ENCODE data around the gene SLC2A4RG. TPM values are rescaled to one million over a fixed set of nuclear protein-coding genes. Genes with fewer than 3 reads are reported as not detected.

Gene SLC2A4RG
- total and polyA plus RNA-seq, 2 of the 13 experiments (the other 11 are each of a cell fraction or from before 2014, with no cell fraction given), result 91.4 to 95.9 TPM

- TF ChIP-seq ZNF704 (CRISPR knock-in tag; IDR thresholded peaks at IDR 0.05; ENCODE audit: borderline replicate concordance), result peak; percentile 99
- TF ChIP-seq SRSF4 (IDR thresholded peaks at IDR 0.05; ENCODE audit: low read depth, low read length, poor library complexity, severe bottlenecking), result no peak
- TF ChIP-seq ZNF614 (CRISPR knock-in tag; IDR thresholded peaks at IDR 0.05; ENCODE audit: borderline replicate concordance), result peak; percentile 49; the same call in 1 of the 2 replicates
- peak; percentile 94 for TF ChIP-seq MXD1 (CRISPR knock-in tag; IDR thresholded peaks at IDR 0.05)
- peak; percentile 61 for TF ChIP-seq EED (CRISPR knock-in tag; IDR thresholded peaks at IDR 0.05)
- peak; percentile 97 for TF ChIP-seq RXRB (CRISPR knock-in tag; IDR thresholded peaks at IDR 0.05; ENCODE audit: borderline replicate concordance)
- TF ChIP-seq CREM (IDR thresholded peaks at IDR 0.05), result no peak; the same call in 1 of the 2 replicates
- TF ChIP-seq CREM (CRISPR knock-in tag; IDR thresholded peaks at IDR 0.05), result no peak
- TF ChIP-seq SMAD1 (CRISPR knock-in tag; IDR thresholded peaks at IDR 0.05; ENCODE audit: borderline replicate concordance, low read depth), result peak; percentile 96; the same call in 1 of the 2 replicates
- peak; percentile 93 for TF ChIP-seq MXD4 (CRISPR knock-in tag; IDR thresholded peaks at IDR 0.05)
- TF ChIP-seq SAFB2 (CRISPR knock-in tag; IDR thresholded peaks at IDR 0.05; ENCODE audit: borderline replicate concordance, low read depth), result peak; percentile 93
- peak; percentile 69 for TF ChIP-seq POLR2AphosphoS5 (IDR thresholded peaks at IDR 0.05; ENCODE audit: low read depth, low read length)
- TF ChIP-seq ZFP62 (CRISPR knock-in tag; IDR thresholded peaks at IDR 0.05), result peak; percentile 100
- peak; percentile 83; the same call in 1 of the 2 replicates for TF ChIP-seq ZNF441 (CRISPR knock-in tag; IDR thresholded peaks at IDR 0.05; ENCODE audit: borderline replicate concordance)
- TF ChIP-seq GABPA (IDR thresholded peaks at IDR 0.05; ENCODE audit: low read depth, low read length), result no peak
- peak; percentile 89 for TF ChIP-seq GABPA (CRISPR knock-in tag; IDR thresholded peaks at IDR 0.05; ENCODE audit: low read depth)
- peak; percentile 93 for TF ChIP-seq CSRNP2 (CRISPR knock-in tag; conservative IDR thresholded peaks at IDR 0.05; ENCODE audit: low read depth)
- no peak for TF ChIP-seq ZFP41 (CRISPR knock-in tag; IDR thresholded peaks at IDR 0.05; ENCODE audit: borderline replicate concordance)
- no peak for TF ChIP-seq ZNF101 (CRISPR knock-in tag; IDR thresholded peaks at IDR 0.05; ENCODE audit: borderline replicate concordance, low read depth)
- peak; percentile 98 for TF ChIP-seq ZSCAN21 (CRISPR knock-in tag; IDR thresholded peaks at IDR 0.05; ENCODE audit: borderline replicate concordance)
- TF ChIP-seq ARNT (IDR thresholded peaks at IDR 0.05), result no peak
- peak; percentile 75; the same call in 1 of the 2 replicates for TF ChIP-seq TFE3 (CRISPR knock-in tag; IDR thresholded peaks at IDR 0.05)
- TF ChIP-seq ZBTB26 (CRISPR knock-in tag; IDR thresholded peaks at IDR 0.05; ENCODE audit: borderline replicate concordance), result peak; percentile 91
Measured at GRCh38 chr20:63707558-63708300, 31.8 kb upstream of the SLC2A4RG start, which contains the start of the genes ARFRP1 and ZGPAT (continued).

Data from HepG2 (cell line).